Amniotic epithelial cell (primary cell): Measurements from ENCODE around the gene HOMER1.

Experiments used
- DNase-seq: peaks from one replicate; pipeline ENCODE4 v3.0.0-alpha.2; 2010; ENCODE audit warnings: low read depth

The HOMER1 gene, protein sequence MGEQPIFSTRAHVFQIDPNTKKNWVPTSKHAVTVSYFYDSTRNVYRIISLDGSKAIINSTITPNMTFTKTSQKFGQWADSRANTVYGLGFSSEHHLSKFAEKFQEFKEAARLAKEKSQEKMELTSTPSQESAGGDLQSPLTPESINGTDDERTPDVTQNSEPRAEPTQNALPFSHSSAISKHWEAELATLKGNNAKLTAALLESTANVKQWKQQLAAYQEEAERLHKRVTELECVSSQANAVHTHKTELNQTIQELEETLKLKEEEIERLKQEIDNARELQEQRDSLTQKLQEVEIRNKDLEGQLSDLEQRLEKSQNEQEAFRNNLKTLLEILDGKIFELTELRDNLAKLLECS

GRCh38 chr5:79513704-79514390, at the start of gene HOMER1:
Gene HOMER1, minus strand, starts transcription at chr5:79514134. Its CDS starts 1,360 bp downstream, at chr5:79512774.
- DNase-seq: peak; percentile 74

DNA sequence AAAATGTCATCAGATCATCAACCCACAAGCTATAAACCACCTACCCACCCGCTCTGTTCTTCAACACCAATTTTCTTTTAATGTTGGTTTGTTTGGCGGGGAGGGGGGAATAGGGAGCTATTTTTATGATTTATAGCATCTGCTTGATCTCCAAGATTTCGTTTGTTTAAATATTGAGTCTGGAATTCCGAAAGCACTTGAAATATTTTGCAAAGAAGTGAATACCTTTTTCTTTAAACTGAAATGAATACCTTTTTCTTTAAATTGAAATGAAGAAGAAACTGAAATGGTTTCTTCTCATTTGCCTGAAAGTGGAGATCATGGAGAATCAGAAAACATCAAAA, 49.3 kb upstream of the HOMER1 start:
- no peak for DNase-seq

DNA sequence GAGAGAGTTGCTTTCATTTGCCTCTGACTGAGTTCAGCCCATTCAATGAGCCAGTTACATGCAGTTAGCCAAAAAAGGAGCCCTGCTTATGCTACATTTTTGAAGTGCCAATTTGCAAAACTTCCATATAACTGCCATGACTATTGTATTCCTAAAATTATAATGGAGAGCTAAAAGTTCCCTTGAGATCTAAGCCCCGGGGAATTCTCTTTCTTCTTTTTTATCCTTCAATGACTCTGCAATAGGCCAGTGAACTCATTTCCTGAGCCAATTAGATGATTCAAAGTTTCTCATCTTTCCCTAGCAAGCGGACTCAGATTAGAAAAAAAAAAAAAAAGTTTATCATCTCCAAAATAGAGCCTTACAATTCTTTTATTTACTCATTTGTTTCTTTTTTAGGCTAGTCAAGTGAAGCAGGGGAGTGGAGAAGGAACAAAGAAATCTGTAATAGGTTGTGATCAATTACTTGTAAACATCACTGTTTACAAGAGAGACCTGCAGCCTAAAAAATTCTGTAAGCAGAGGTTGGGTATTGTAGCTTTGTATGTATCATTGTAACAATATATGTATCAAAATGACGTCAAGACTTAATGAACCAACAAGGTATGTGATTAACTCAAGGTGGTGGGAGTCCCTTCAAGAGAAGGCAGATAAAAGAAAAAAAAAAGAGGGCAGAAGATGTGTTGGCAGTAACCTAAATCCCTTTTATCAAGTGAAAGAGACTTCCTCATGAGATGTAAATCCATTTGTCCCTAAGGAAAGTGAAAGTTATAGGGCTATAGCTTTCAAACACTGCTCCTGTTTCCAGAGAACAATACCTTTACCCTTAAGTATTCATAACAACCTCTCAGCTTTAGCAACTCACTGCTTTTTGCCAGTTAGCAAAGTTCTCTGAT, 48.7 kb upstream of the HOMER1 start:
- no peak for DNase-seq

DNA sequence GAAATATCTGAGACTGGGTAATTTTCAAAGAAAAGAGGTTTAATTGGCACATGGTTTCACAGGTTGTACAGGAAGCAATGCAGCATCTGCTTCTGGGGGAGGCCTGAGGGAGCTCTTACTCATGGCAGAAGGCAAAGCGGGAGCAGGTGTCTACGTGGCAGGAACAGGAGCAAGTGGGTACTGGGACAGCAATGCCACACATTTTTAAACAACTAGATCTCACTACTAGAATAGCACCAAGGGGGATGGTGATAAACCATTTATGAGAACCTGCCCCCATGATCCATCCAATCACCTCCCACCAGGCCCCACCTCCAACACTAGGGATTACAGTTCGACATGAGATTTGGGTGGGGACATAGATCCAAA, 47.6 kb upstream of the HOMER1 start:
- no peak for DNase-seq

GRCh38 chr5:79560771-79561524, 47.0 kb upstream of the HOMER1 start:
- DNase-seq: peak; percentile 24

- no peak for DNase-seq
Observed at GRCh38 chr5:79555418-79555817, 41.5 kb upstream of the HOMER1 start.

DNA sequence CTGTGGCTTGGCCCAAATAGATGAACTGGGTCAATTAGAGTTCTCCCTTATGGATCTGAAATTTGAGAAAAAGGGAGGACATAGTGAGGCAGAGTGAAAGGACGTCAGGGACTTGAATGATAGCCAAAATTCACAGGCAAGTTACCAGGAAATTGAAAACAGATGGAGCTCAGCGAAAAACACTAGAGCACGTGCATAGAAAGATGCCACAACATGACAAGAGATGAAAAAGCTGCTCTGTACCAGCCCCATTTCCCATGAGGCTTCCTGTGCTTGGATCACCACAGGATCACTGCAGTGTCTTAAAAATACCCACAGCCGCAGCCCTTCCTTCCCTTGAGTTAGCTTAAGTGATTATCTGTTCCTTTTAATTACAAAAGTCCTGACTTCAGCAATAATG, 39.0 kb upstream of the HOMER1 start:
- no peak for DNase-seq

- no peak for DNase-seq
Observed at GRCh38 chr5:79547982-79548381, 34.0 kb upstream of the HOMER1 start.

- no peak for DNase-seq
Observed at GRCh38 chr5:79547429-79547822, 33.5 kb upstream of the HOMER1 start.

- peak; percentile 81 for DNase-seq
Observed at GRCh38 chr5:79546782-79547428, 33.0 kb upstream of the HOMER1 start.

DNA sequence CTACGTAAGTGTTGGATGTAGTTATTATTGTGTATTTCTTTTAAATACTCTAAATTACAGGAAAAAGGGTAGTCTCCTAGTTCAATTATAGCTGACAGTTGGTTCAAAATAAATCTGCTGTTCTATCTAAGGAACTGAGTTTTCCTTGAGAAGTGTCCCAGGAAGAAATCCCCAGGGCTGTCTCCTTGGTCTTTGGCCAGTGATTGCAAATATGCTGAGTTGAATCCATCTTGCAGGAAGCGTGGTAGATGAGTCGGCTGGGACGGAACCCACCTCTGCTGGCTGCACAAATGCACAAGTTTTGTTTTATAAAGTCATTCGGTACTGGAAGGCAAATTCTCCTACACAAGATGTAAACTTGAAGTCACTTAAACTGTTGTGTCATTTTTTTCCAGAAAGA, 30.2 kb upstream of the HOMER1 start:
- DNase-seq: no peak

DNA sequence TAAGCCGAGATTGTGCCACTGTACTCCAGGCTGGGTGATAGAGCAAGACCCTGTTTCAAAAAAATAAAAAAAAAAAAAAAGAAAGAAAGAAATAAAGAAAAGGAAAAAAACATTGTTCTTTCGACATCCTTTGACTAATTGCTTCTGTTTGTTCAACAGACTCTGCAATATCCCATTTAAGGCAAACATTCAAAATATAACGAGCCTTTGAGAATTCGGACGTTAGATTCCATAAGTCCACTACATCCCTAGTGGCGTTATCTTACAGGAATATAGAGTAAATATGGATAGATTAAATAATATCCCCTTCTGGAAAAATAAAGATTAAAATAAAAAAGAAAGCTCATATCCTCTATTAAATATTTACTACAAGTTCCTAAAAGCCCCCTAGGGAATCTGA, 27.0 kb upstream of the HOMER1 start:
- DNase-seq: no peak

- DNase-seq: no peak
Observed at GRCh38 chr5:79536193-79536906, 22.4 kb upstream of the HOMER1 start.

GRCh38 chr5:79535477-79536192, 21.7 kb upstream of the HOMER1 start:
- peak; percentile 9 for DNase-seq

GRCh38 chr5:79529110-79529509, 15.2 kb upstream of the HOMER1 start:
- no peak for DNase-seq

DNA sequence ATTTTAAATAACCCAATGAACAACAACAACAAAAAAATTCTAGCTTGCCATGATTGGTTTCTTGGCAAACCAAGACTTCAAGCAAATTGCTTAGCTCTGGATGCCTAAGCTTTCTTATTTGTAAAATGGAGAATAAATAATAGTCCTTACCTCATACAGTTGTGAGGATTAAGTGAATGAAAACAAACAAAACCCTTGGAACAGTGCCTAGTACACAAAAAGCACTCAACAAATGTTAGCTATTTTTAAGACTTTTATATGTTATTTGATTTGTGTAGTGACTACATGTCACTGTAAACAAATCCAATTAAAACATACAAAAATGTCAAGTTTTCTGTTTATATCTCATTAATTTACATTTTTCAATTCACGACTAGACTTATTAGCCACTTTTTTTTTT, 13.5 kb upstream of the HOMER1 start:
- DNase-seq: no peak

GRCh38 chr5:79526928-79527327, 13.0 kb upstream of the HOMER1 start:
- no peak for DNase-seq

GRCh38 chr5:79526493-79526892, 12.6 kb upstream of the HOMER1 start:
- DNase-seq: no peak

GRCh38 chr5:79521156-79521555, 7.2 kb upstream of the HOMER1 start:
- DNase-seq: no peak

DNA sequence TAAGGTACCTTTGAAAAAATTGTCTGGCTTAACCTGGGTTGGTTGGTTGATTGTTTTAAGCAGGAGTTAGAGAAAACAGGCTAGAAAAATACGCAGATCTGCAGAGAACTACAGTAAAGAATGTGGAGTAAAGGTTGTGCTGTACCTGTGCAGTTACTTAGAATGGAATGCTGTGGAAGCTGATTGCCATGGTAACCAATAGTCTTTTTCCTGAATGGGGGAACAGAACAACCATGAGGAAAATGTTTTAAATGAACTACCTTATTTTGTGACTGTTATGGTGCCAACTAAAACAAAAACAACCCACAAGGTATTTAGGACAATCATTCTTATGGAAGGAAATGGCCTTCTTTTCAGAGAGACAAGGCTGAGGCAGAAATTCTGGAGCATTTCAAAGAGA, 4.8 kb upstream of the HOMER1 start:
- no peak for DNase-seq
